KMS-11 (cell line): ENCODE results near the gene GJB3.

Experiments
- H2AFZ ChIP-seq: fragments of 200-600 bp; sonication (generic); 2 replicates; pipeline ENCODE4 v1.6.1; 2016; ENCODE audit warnings: antibody characterized with exemption, mixed run types, low read depth
- H3K27ac ChIP-seq: fragments of 200-600 bp; sonication (generic); 2 replicates; pipeline ENCODE4 v1.6.1; 2016; ENCODE audit warnings: mild to moderate bottlenecking, mixed run types
- H3K27me3 ChIP-seq: fragments of 200-600 bp; sonication (generic); 2 replicates; pipeline ENCODE4 v1.6.1; 2017; ENCODE audit warnings: mild to moderate bottlenecking, low read depth, mixed run types, moderate library complexity; ENCODE audit not compliant: insufficient read depth
- H3K36me3 ChIP-seq: fragments of 200-600 bp; sonication (generic); 2 replicates; pipeline ENCODE4 v1.6.1; 2017; ENCODE audit warnings: mild to moderate bottlenecking, mixed run types; ENCODE audit not compliant: insufficient read depth
- H3K4me1 ChIP-seq: fragments of 200-600 bp; sonication (generic); 2 replicates; pipeline ENCODE4 v1.6.1; 2016; ENCODE audit warnings: mild to moderate bottlenecking, low read depth, mixed run types; ENCODE audit not compliant: poor library complexity, severe bottlenecking
- H3K4me2 ChIP-seq: fragments of 200-600 bp; sonication (generic); 2 replicates; pipeline ENCODE4 v1.7.0; 2016; ENCODE audit warnings: mild to moderate bottlenecking, mixed run types
- H3K4me3 ChIP-seq: fragments of 200-600 bp; sonication (generic); IDR thresholded peaks from 2 replicates; pipeline ENCODE4 v1.6.1; 2017; ENCODE audit warnings: low read depth, low read length, mixed read lengths; ENCODE audit not compliant: insufficient read depth
- H3K79me2 ChIP-seq: fragments of 200-600 bp; sonication (generic); 2 replicates; pipeline ENCODE4 v1.6.1; 2016; ENCODE audit warnings: low read depth, mixed run types; ENCODE audit not compliant: insufficient read depth
- H3K9ac ChIP-seq: fragments of 200-600 bp; sonication (generic); 2 replicates; pipeline ENCODE4 v1.6.1; 2016; ENCODE audit warnings: mild to moderate bottlenecking, mixed run types
- H4K20me1 ChIP-seq: fragments of 200-600 bp; sonication (generic); 2 replicates; pipeline ENCODE4 v1.6.1; 2016; ENCODE audit warnings: mild to moderate bottlenecking, mixed run types; ENCODE audit not compliant: insufficient read depth
- CTCF ChIP-seq: fragments of 200-600 bp; sonication (generic); conservative IDR thresholded peaks from 2 replicates; pipeline ENCODE4 v1.6.1; 2017; ENCODE audit warnings: low read depth, mild to moderate bottlenecking, antibody characterized with exemption, low read length, moderate library complexity, mixed read lengths

The GJB3 gene

DNA sequence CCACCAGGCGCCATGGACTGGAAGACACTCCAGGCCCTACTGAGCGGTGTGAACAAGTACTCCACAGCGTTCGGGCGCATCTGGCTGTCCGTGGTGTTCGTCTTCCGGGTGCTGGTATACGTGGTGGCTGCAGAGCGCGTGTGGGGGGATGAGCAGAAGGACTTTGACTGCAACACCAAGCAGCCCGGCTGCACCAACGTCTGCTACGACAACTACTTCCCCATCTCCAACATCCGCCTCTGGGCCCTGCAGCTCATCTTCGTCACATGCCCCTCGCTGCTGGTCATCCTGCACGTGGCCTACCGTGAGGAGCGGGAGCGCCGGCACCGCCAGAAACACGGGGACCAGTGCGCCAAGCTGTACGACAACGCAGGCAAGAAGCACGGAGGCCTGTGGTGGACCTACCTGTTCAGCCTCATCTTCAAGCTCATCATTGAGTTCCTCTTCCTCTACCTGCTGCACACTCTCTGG is 3.8 kb downstream of the GJB3 start:
- no peak overlapping the region for H3K4me3 ChIP-seq
- H3K27ac ChIP-seq: no peak overlapping the region
- no peak overlapping the region for H2AFZ ChIP-seq
- H3K4me1 ChIP-seq: peaks cover under 1% of the 10 kb centered on the region
- no peaks in the 10 kb centered on the region for H4K20me1 ChIP-seq
- no peak overlapping the region for H3K4me2 ChIP-seq
- no peaks in the 10 kb centered on the region for H3K79me2 ChIP-seq
- TF ChIP-seq CTCF: no peak
- H3K9ac ChIP-seq: no peak overlapping the region
- no peaks in the 10 kb centered on the region for H3K27me3 ChIP-seq
- no peaks in the 10 kb centered on the region for H3K36me3 ChIP-seq

GRCh38 chr1:34785231-34785874 is 4.3 kb downstream of the GJB3 start:
- Histone ChIP-seq H3K27ac (no peak overlapping the region), H4K20me1 (no peaks in the 10 kb centered on the region), H2AFZ (no peak overlapping the region), H3K27me3 (no peaks in the 10 kb centered on the region), H3K9ac (no peak overlapping the region), H3K4me3 (no peak overlapping the region), H3K4me2 (no peak overlapping the region), H3K79me2 (no peaks in the 10 kb centered on the region), H3K36me3 (no peaks in the 10 kb centered on the region), H3K4me1 (peaks cover 7% of the 10 kb centered on the region)
- no peak for TF ChIP-seq CTCF

DNA sequence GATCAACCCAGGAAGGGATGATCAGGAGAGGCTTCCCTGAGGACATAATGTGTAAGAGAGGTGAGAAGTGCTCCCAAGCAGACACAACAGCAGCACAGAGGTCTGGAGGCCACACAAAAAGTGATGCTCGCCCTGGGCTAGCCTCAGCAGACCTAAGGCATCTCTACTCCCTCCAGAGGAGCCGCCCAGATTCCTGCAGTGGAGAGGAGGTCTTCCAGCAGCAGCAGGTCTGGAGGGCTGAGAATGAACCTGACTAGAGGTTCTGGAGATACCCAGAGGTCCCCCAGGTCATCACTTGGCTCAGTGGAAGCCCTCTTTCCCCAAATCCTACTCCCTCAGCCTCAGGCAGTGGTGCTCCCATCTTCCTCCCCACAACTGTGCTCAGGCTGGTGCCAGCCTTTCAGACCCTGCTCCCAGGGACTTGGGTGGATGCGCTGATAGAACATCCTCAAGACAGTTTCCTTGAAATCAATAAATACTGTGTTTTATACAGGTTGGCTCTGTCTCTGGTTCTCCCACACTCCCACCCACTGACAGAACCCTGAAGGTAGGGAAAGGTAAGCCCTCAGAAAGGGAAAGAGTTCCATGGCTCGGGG is 5.0 kb downstream of the GJB3 start:
- no peak overlapping the region for H3K4me3 ChIP-seq
- no peak overlapping the region for H3K4me2 ChIP-seq
- H3K36me3 ChIP-seq: no peaks in the 10 kb centered on the region
- no peaks in the 10 kb centered on the region for H4K20me1 ChIP-seq
- H3K27me3 ChIP-seq: no peaks in the 10 kb centered on the region
- no peak overlapping the region for H3K9ac ChIP-seq
- H3K27ac ChIP-seq: no peak overlapping the region
- H3K4me1 ChIP-seq: peaks cover 8% of the 10 kb centered on the region
- H3K79me2 ChIP-seq: no peaks in the 10 kb centered on the region
- no peak overlapping the region for H2AFZ ChIP-seq
- no peak for TF ChIP-seq CTCF

DNA sequence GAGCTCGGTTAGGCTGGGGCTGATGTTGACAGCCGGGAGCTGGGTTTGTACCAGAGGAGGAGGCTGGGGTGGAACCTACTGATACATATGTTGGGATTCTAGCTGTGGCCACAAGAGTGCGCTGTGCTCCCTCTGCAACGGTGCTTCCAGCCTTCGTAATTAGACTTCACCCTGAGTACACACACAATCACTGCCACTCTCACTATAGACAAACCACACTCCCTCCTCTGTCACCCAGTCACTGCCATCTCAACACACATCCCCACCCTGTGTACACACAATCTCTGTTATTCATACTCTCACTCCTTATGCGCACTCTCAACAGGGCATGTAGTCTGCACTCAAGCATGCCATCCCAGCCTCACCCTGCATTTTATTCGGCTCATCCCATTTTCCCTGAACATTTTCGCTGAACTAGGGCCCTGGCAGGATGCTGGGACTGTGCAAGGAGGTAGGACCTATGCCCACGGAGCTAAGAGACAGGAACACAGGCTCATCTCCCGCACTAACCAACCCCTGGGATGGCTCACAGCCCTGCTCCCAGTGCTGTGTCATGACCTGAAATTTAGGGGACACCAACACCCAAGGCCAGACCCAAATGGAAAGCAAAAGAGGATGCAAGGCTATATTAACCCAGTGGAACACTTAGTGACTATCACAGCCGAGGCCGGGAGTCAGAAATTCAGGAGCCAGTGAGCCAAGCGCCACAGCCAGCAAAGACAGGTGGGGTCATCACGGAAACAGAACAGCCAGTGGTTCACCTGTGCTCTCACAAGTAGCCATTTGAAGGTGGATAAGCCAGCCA is 5.7 kb downstream of the GJB3 start:
- Histone ChIP-seq H3K4me3 (no peak overlapping the region), H3K4me1 (peaks cover 8% of the 10 kb centered on the region), H2AFZ (no peak overlapping the region), H3K9ac (no peak overlapping the region), H3K79me2 (no peaks in the 10 kb centered on the region), H4K20me1 (no peaks in the 10 kb centered on the region), H3K36me3 (no peaks in the 10 kb centered on the region), H3K4me2 (no peak overlapping the region), H3K27me3 (no peaks in the 10 kb centered on the region), H3K27ac (no peak overlapping the region)
- TF ChIP-seq CTCF: peak; percentile 77
